GM19035 (cell line): ENCODE data around the gene AIDA.

Source experiments
- ATAC-seq: cut with Tn5 transposase; IDR thresholded peaks from one replicate; pipeline ENCODE4 v1.9.1; 2021; ENCODE audit not compliant: unreplicated experiment

AIDA gene

GRCh38 chr1:222653178-222653827 is 59.0 kb downstream of the AIDA start:
- peak; percentile 62 for ATAC-seq

- no peak for ATAC-seq
Measured at GRCh38 chr1:222652676-222653075, 59.6 kb downstream of the AIDA start.

- no peak for ATAC-seq
Measured at GRCh38 chr1:222644636-222644980, 67.7 kb downstream of the AIDA start.

GRCh38 chr1:222643938-222644635 is 68.2 kb downstream of the AIDA start:
- peak; percentile 98 for ATAC-seq

GRCh38 chr1:222643606-222643937 is 68.7 kb downstream of the AIDA start:
- no peak for ATAC-seq

- ATAC-seq: no peak
Measured at GRCh38 chr1:222642468-222642867, 69.8 kb downstream of the AIDA start.

GRCh38 chr1:222641269-222641948 is 70.9 kb downstream of the AIDA start:
- no peak for ATAC-seq

GRCh38 chr1:222634180-222635013 is 77.9 kb downstream of the AIDA start:
- peak; percentile 93 for ATAC-seq

GRCh38 chr1:222632749-222633148 is 79.5 kb downstream of the AIDA start:
- ATAC-seq: no peak

GRCh38 chr1:222631611-222632208 is 80.6 kb downstream of the AIDA start:
- no peak for ATAC-seq

GRCh38 chr1:222629921-222630535 is 82.3 kb downstream of the AIDA start:
- ATAC-seq: no peak

GRCh38 chr1:222627232-222627631 is 85.1 kb downstream of the AIDA start:
- ATAC-seq: no peak

- no peak for ATAC-seq
Measured at GRCh38 chr1:222624214-222624613, 88.1 kb downstream of the AIDA start.

GRCh38 chr1:222623458-222623857 is 88.8 kb downstream of the AIDA start:
- ATAC-seq: no peak

- ATAC-seq: no peak
Measured at GRCh38 chr1:222622765-222623164, 89.5 kb downstream of the AIDA start.

- no peak for ATAC-seq
Measured at GRCh38 chr1:222620566-222620965, 91.7 kb downstream of the AIDA start.

GRCh38 chr1:222618880-222619596 is 93.3 kb downstream of the AIDA start:
- ATAC-seq: no peak
